ENCODE results near the gene ZBTB45. TPM values are rescaled to one million over a fixed set of nuclear protein-coding genes. Genes with fewer than 3 reads are reported as not detected.

The ZBTB45 gene
- total and polyA plus RNA-seq, 2 donors (not counting 3 experiments of a cell fraction or from before 2014, with no cell fraction given), result 17.8 to 21.8 TPM

GRCh38 chr19:58561373-58562121 lies 41.9 kb upstream of the ZBTB45 start:
- intact Hi-C loops (cut with micrococcal nuclease) (no loop called here), dilution Hi-C loops (cut with MboI; ENCODE audit: extremely low pct_ligation_motif_present, low sequenced_read_pairs) (no loop called here)
- POLR2A ChIA-PET, result interaction anchor here (1.1 to 1.4 kb wide), 2 partner anchors 14 to 18 kb away, joined by 3 read pairs; partner anchors contain the start of gene TRIM28
- Histone ChIP-seq H3K4me1 (ENCODE audit: control insufficient read depth, extremely low read depth, insufficient read depth, low read length) (peaks cover 32% of the 10 kb centered on the region), H4K20me1 (replicated peaks; ENCODE audit: control insufficient read depth, extremely low read depth, insufficient read depth, low read length) (no peaks in the 10 kb centered on the region), H3K9me1 (replicated peaks; ENCODE audit: control insufficient read depth, extremely low read depth, insufficient read depth, low read length) (no peaks in the 10 kb centered on the region), H3K36me3 (ENCODE audit: control insufficient read depth in 2 of 2, extremely low read depth in 1 of 2, insufficient read depth in 2 of 2, low read length in 2 of 2) (peaks cover 0 to 4% of the 10 kb centered on the region in 2 experiments), H3K9me3 (replicated peaks; ENCODE audit: control insufficient read depth, insufficient read depth, low read length) (no peaks in the 10 kb centered on the region), H3K4me3 (replicated peaks in 1 of 3; ENCODE audit: insufficient read depth in 1 of 3, low read depth in 1 of 3, low read length in 3 of 3) (no peak overlapping the region), H3K79me2 (ENCODE audit: control insufficient read depth, insufficient read depth, low read length) (peaks cover 16% of the 10 kb centered on the region), H3K27me3 (ENCODE audit: control insufficient read depth in 2 of 2, insufficient read depth in 2 of 2, low read length in 2 of 2) (peaks cover 11 to 22% of the 10 kb centered on the region in 2 experiments), H2AFZ (ENCODE audit: low read depth, low read length) (no peak overlapping the region), H3K9ac (replicated peaks; ENCODE audit: extremely low read depth, insufficient read depth, low read length) (no peak overlapping the region), H3K4me2 (ENCODE audit: insufficient read depth, low read length) (no peak overlapping the region), H3K27ac (ENCODE audit: insufficient read depth, low read depth, low read length) (no peak overlapping the region)
- TF ChIP-seq CTCF (IDR thresholded peaks at IDR 0.05; ENCODE audit: extremely low read depth in 1 of 2, insufficient read depth in 1 of 2, low read depth in 1 of 2, low read length in 2 of 2) (no peak), JUN (IDR thresholded peaks at IDR 0.05; ENCODE audit: borderline replicate concordance, insufficient read depth, insufficient read length, low read depth) (no peak), MAX (IDR thresholded peaks at IDR 0.05; ENCODE audit: insufficient read depth, insufficient read length) (no peak), MYC (IDR thresholded peaks at IDR 0.05; ENCODE audit: low read depth, low read length) (no peak), GATA2 (IDR thresholded peaks at IDR 0.05; ENCODE audit: insufficient read depth, insufficient read length, low read depth, low read length) (no peak), EZH2 (IDR thresholded peaks at IDR 0.05; ENCODE audit: borderline replicate concordance, low read depth, low read length, severe bottlenecking) (no peak)
- DNase-seq (ENCODE audit: low read depth, low spot score) (no peak), FAIRE-seq (no peak)
- no TSS peak for BruUV-seq (replicated peaks)
- CTCF ChIA-PET, result interaction anchor here (1.5 to 2.2 kb wide), 2 partner anchors 42 to 47 kb away, joined by 7 to 13 read pairs; partner anchors contain the start of gene ZBTB45
